Astrocyte (in vitro differentiated cells and primary cell): ENCODE results near the gene USP9X. TPM values are rescaled to one million over a fixed set of nuclear protein-coding genes. Genes with fewer than 3 reads are reported as not detected.
A peak's percentile ranks its signal among the peaks of the same experiment; 100 is the strongest.

Experiments
- DNase-seq: peaks from one replicate; pipeline ENCODE4 v3.0.0-alpha.2; 2010; ENCODE audit warnings: low read depth
- FAIRE-seq: peaks from 2 replicates; lab custom pipeline; 2011; peaks lifted over from hg19 to GRCh38; lab: Jason Lieb, UNC
- H2AFZ ChIP-seq: 2 replicates; pipeline ENCODE4 v1.6.0; 2012; ENCODE audit warnings: low read depth, low read length, inconsistent platforms
- H3K27ac ChIP-seq: 2 replicates; pipeline ENCODE4 v1.5.1; 2011; ENCODE audit warnings: low read depth, low read length, inconsistent platforms
- H3K27me3 ChIP-seq: 2 replicates; pipeline ENCODE4 v1.6.0; 2011; ENCODE audit warnings: low read length, inconsistent platforms; ENCODE audit not compliant: insufficient read depth
- H3K36me3 ChIP-seq: 2 replicates; pipeline ENCODE4 v1.5.1; 2011; ENCODE audit warnings: low read length, inconsistent platforms; ENCODE audit not compliant: insufficient read depth
- H3K4me1 ChIP-seq: 2 replicates; pipeline ENCODE4 v1.5.1; 2011; ENCODE audit warnings: low read length, inconsistent platforms; ENCODE audit not compliant: insufficient read depth
- H3K4me2 ChIP-seq: 2 replicates; pipeline ENCODE4 v1.6.0; 2012; ENCODE audit warnings: low read length, inconsistent platforms
- H3K4me3 ChIP-seq: 2 replicates; pipeline ENCODE4 v1.5.1; 2011; ENCODE audit warnings: low read depth, mild to moderate bottlenecking, low read length, inconsistent platforms; ENCODE audit not compliant: insufficient read depth
- H3K79me2 ChIP-seq: 2 replicates; pipeline ENCODE4 v1.6.0; 2012; ENCODE audit warnings: mild to moderate bottlenecking, low read length, inconsistent platforms; ENCODE audit not compliant: insufficient read depth
- H3K9ac ChIP-seq: 2 replicates; pipeline ENCODE4 v1.6.0; 2012; ENCODE audit warnings: mild to moderate bottlenecking, low read length, inconsistent platforms
- H3K9me3 ChIP-seq: 2 replicates; pipeline ENCODE4 v1.5.1; 2012; ENCODE audit warnings: low read depth, mild to moderate bottlenecking, low read length, inconsistent platforms; ENCODE audit not compliant: insufficient read depth
- H4K20me1 ChIP-seq: 2 replicates; pipeline ENCODE4 v1.6.0; 2012; ENCODE audit warnings: low read length, inconsistent platforms; ENCODE audit not compliant: insufficient read depth
- H3K27ac Mint-ChIP-seq: one replicate; pipeline ENCODE4 v1.8.0; 2021; ENCODE audit warnings: mild to moderate bottlenecking, mixed read lengths; ENCODE audit not compliant: unreplicated experiment
- H3K27me3 Mint-ChIP-seq: one replicate; pipeline ENCODE4 v1.8.0; 2021; ENCODE audit warnings: low read depth, mixed read lengths; ENCODE audit not compliant: unreplicated experiment
- H3K36me3 Mint-ChIP-seq: one replicate; pipeline ENCODE4 v1.8.0; 2021; ENCODE audit warnings: low read depth, mixed read lengths; ENCODE audit not compliant: unreplicated experiment
- H3K4me1 Mint-ChIP-seq: one replicate; pipeline ENCODE4 v1.8.0; 2021; ENCODE audit warnings: low read depth, mixed read lengths; ENCODE audit not compliant: unreplicated experiment
- H3K4me3 Mint-ChIP-seq: one replicate; pipeline ENCODE4 v1.8.0; 2021; ENCODE audit warnings: mild to moderate bottlenecking, moderate library complexity, mixed read lengths; ENCODE audit not compliant: unreplicated experiment
- H3K9me3 Mint-ChIP-seq: one replicate; pipeline ENCODE4 v1.8.0; 2021; ENCODE audit warnings: mild to moderate bottlenecking, mixed read lengths; ENCODE audit not compliant: unreplicated experiment
- CTCF ChIP-seq: IDR thresholded peaks from 2 replicates; pipeline ENCODE4 v1.5.1; 2011; ENCODE audit warnings: low read depth, mild to moderate bottlenecking, inconsistent platforms, low read length, moderate library complexity; ENCODE audit not compliant: insufficient read depth
- EZH2 ChIP-seq: IDR thresholded peaks from 2 replicates; pipeline ENCODE4 v1.6.1; 2012; ENCODE audit warnings: mild to moderate bottlenecking, low read length, inconsistent platforms; ENCODE audit not compliant: insufficient read depth
- total RNA-seq: library from RNA; stranded (reverse); gene quantifications from 2 replicates; pipeline ENCODE4 v1.2.1, GENCODE V29; 2021

USP9X gene
- total RNA-seq, 1 donor from 2014 or later = 112 TPM

- H3K9me3 Mint-ChIP-seq = no peaks in the 10 kb centered on the region
- no peak for TF ChIP-seq CTCF
- TF ChIP-seq EZH2 = no peak
- no peaks in the 10 kb centered on the region for H3K36me3 Mint-ChIP-seq
- Histone ChIP-seq H3K9me3 (no peaks in the 10 kb centered on the region), H3K9ac (peak overlapping the region; percentile 100), H3K79me2 (peaks cover 58% of the 10 kb centered on the region), H3K4me3 (peak overlapping the region; percentile 91), H4K20me1 (peaks cover 48% of the 10 kb centered on the region), H3K4me2 (peak overlapping the region; percentile 81), H2AFZ (no peak overlapping the region), H3K36me3 (no peaks in the 10 kb centered on the region), H3K27ac (peak overlapping the region; percentile 100), H3K4me1 (peaks cover 9% of the 10 kb centered on the region), H3K27me3 (no peaks in the 10 kb centered on the region)
- FAIRE-seq (peak; percentile 26), DNase-seq (peak; percentile 41)
- peaks cover 5% of the 10 kb centered on the region for H3K4me1 Mint-ChIP-seq
- H3K27ac Mint-ChIP-seq = peak overlapping the region; percentile 53
- no peaks in the 10 kb centered on the region for H3K27me3 Mint-ChIP-seq
- peak overlapping the region; percentile 89 for H3K4me3 Mint-ChIP-seq
Observed at GRCh38 chrX:41085878-41086626, 807 bp downstream of the USP9X start.

GRCh38 chrX:41086627-41086932, 1.3 kb downstream of the USP9X start:
- Mint-ChIP-seq H3K27ac (peak overlapping the region; percentile 53), H3K4me3 (peak overlapping the region; percentile 89), H3K4me1 (peaks cover 8% of the 10 kb centered on the region), H3K9me3 (no peaks in the 10 kb centered on the region), H3K36me3 (no peaks in the 10 kb centered on the region), H3K27me3 (no peaks in the 10 kb centered on the region)
- Histone ChIP-seq H3K27me3 (no peaks in the 10 kb centered on the region), H3K4me3 (peak overlapping the region; percentile 91), H3K27ac (peak overlapping the region; percentile 100), H3K4me1 (peaks cover 9% of the 10 kb centered on the region), H3K9me3 (no peaks in the 10 kb centered on the region), H3K9ac (peak overlapping the region; percentile 100), H3K36me3 (no peaks in the 10 kb centered on the region), H2AFZ (no peak overlapping the region), H3K79me2 (peaks cover 63% of the 10 kb centered on the region), H4K20me1 (peaks cover 53% of the 10 kb centered on the region), H3K4me2 (peak overlapping the region; percentile 81)
- TF ChIP-seq EZH2 (no peak), CTCF (no peak)
- FAIRE-seq = peak; percentile 93
- no peak for DNase-seq

- TF ChIP-seq EZH2 (no peak), CTCF (no peak)
- FAIRE-seq (peak; percentile 74), DNase-seq (no peak)
- Mint-ChIP-seq H3K4me3 (peak overlapping the region; percentile 89), H3K27ac (peak overlapping the region; percentile 53), H3K27me3 (no peaks in the 10 kb centered on the region), H3K36me3 (no peaks in the 10 kb centered on the region), H3K4me1 (peaks cover 13% of the 10 kb centered on the region), H3K9me3 (no peaks in the 10 kb centered on the region)
- Histone ChIP-seq H3K36me3 (no peaks in the 10 kb centered on the region), H2AFZ (no peak overlapping the region), H4K20me1 (peaks cover 59% of the 10 kb centered on the region), H3K9me3 (no peaks in the 10 kb centered on the region), H3K27me3 (no peaks in the 10 kb centered on the region), H3K9ac (peak overlapping the region; percentile 100), H3K27ac (peak overlapping the region; percentile 100), H3K79me2 (peaks cover 70% of the 10 kb centered on the region), H3K4me3 (peak overlapping the region; percentile 91), H3K4me1 (peaks cover 9% of the 10 kb centered on the region), H3K4me2 (peak overlapping the region; percentile 81)
Observed at GRCh38 chrX:41087201-41087600, 2.0 kb downstream of the USP9X start.
